ENCODE data around the gene STRIP1. TPM values are rescaled to one million over a fixed set of nuclear protein-coding genes. Genes with fewer than 3 reads are reported as not detected.

Gene STRIP1
- total RNA-seq, 2 experiments from 2014 or later: 74.3 to 80.9 TPM

- Mint-ChIP-seq H3K4me1 (ENCODE audit: low read depth) (peaks cover 5% of the 10 kb centered on the region), H3K36me3 (ENCODE audit: low read depth) (peaks cover 96% of the 10 kb centered on the region), H3K4me3 (no peak overlapping the region), H3K9me3 (no peaks in the 10 kb centered on the region), H3K27me3 (no peaks in the 10 kb centered on the region), H3K27ac (no peak overlapping the region)
- ChIA-PET POLR2A (no interaction called here), CTCF (interaction anchor here (1.7 kb wide), 1 partner anchor 19 kb away, joined by 6 read pairs; no protein-coding TSS in a partner anchor)
- DNase-seq: no peak
- Histone ChIP-seq H3K4me3 (ENCODE audit: low read length) (no peak overlapping the region), H3K9me3 (ENCODE audit: control insufficient read depth in 1 of 2, insufficient read depth in 1 of 2, low read length in 2 of 2) (no peaks in the 10 kb centered on the region), H3K27me3 (ENCODE audit: control insufficient read depth in 1 of 2, insufficient read depth in 2 of 2, low read length in 2 of 2) (no peaks in the 10 kb centered on the region), H3K36me3 (ENCODE audit: insufficient read depth, low read length) (peaks cover 97% of the 10 kb centered on the region), H3K4me1 (ENCODE audit: insufficient read depth, low read length) (no peaks in the 10 kb centered on the region), H3K27ac (ENCODE audit: low read depth in 1 of 2, low read length in 2 of 2) (no peak overlapping the region)
- intact Hi-C loops (cut with DNase I, micrococcal nuclease): no loop called here
- TF ChIP-seq CTCF (IDR thresholded peaks at IDR 0.05): no peak
- no peak for ATAC-seq (ENCODE audit: poor library complexity)
Measured at GRCh38 chr1:110048923-110049601, 14.6 kb downstream of the STRIP1 start.

GRCh38 chr1:110049801-110050601 is 15.6 kb downstream of the STRIP1 start:
- no peak for ATAC-seq (ENCODE audit: poor library complexity)
- H3K4me1 ChIP-seq (ENCODE audit: insufficient read depth, low read length): no peaks in the 10 kb centered on the region
- H3K4me3 ChIP-seq (ENCODE audit: low read length): no peak overlapping the region
- Mint-ChIP-seq H3K9me3 (no peaks in the 10 kb centered on the region), H3K4me3 (no peak overlapping the region), H3K4me1 (ENCODE audit: low read depth) (peaks cover 5% of the 10 kb centered on the region), H3K36me3 (ENCODE audit: low read depth) (peaks cover 98% of the 10 kb centered on the region), H3K27ac (no peak overlapping the region), H3K27me3 (no peaks in the 10 kb centered on the region)
- POLR2A ChIA-PET: no interaction called here
- H3K36me3 ChIP-seq (ENCODE audit: insufficient read depth, low read length): peaks cover 97% of the 10 kb centered on the region
- intact Hi-C loops (cut with DNase I, micrococcal nuclease): loop anchor here in 1 of 2 experiments (10.0 kb wide), 1 partner anchor 415 kb away; no protein-coding TSS in a partner anchor
- TF ChIP-seq CTCF (IDR thresholded peaks at IDR 0.05): no peak
- no peak overlapping the region for H3K27ac ChIP-seq (ENCODE audit: low read depth in 1 of 2, low read length in 2 of 2)
- no peaks in the 10 kb centered on the region for H3K27me3 ChIP-seq (ENCODE audit: control insufficient read depth in 1 of 2, insufficient read depth in 2 of 2, low read length in 2 of 2)
- CTCF ChIA-PET: interaction anchor here (0.6 to 2.1 kb wide), 3 partner anchors 10 to 907 kb away, joined by 3 to 10 read pairs (median 6); no protein-coding TSS in a partner anchor
- H3K9me3 ChIP-seq (ENCODE audit: control insufficient read depth in 1 of 2, insufficient read depth in 1 of 2, low read length in 2 of 2): no peaks in the 10 kb centered on the region
- no peak for DNase-seq

- Mint-ChIP-seq H3K9me3 (no peaks in the 10 kb centered on the region), H3K27ac (no peak overlapping the region), H3K4me3 (no peak overlapping the region), H3K27me3 (no peaks in the 10 kb centered on the region), H3K36me3 (ENCODE audit: low read depth) (peaks cover 98% of the 10 kb centered on the region), H3K4me1 (ENCODE audit: low read depth) (peaks cover 5% of the 10 kb centered on the region)
- Histone ChIP-seq H3K36me3 (ENCODE audit: insufficient read depth, low read length) (peaks cover 97% of the 10 kb centered on the region), H3K4me1 (ENCODE audit: insufficient read depth, low read length) (no peaks in the 10 kb centered on the region), H3K27me3 (ENCODE audit: control insufficient read depth in 1 of 2, insufficient read depth in 2 of 2, low read length in 2 of 2) (no peaks in the 10 kb centered on the region), H3K9me3 (ENCODE audit: control insufficient read depth in 1 of 2, insufficient read depth in 1 of 2, low read length in 2 of 2) (no peaks in the 10 kb centered on the region), H3K27ac (ENCODE audit: low read depth in 1 of 2, low read length in 2 of 2) (no peak overlapping the region), H3K4me3 (ENCODE audit: low read length) (no peak overlapping the region)
- intact Hi-C loops (cut with DNase I, micrococcal nuclease): loop anchor here in 1 of 2 experiments (10.0 kb wide), 1 partner anchor 414 kb away; no protein-coding TSS in a partner anchor
- no peak for TF ChIP-seq CTCF (IDR thresholded peaks at IDR 0.05)
- ChIA-PET POLR2A (no interaction called here), CTCF (interaction anchor here (0.6 to 2.1 kb wide), 3 partner anchors 9 to 906 kb away, joined by 3 to 10 read pairs (median 6); no protein-coding TSS in a partner anchor)
- DNase-seq: no peak
- no peak for ATAC-seq (ENCODE audit: poor library complexity)
Measured at GRCh38 chr1:110050602-110051261, 16.3 kb downstream of the STRIP1 start.

Measured in CD4-positive, alpha-beta T cell (primary cell).